ENCODE results near the gene ATP6V1F.

- TF ChIP-seq, protein P1, sequence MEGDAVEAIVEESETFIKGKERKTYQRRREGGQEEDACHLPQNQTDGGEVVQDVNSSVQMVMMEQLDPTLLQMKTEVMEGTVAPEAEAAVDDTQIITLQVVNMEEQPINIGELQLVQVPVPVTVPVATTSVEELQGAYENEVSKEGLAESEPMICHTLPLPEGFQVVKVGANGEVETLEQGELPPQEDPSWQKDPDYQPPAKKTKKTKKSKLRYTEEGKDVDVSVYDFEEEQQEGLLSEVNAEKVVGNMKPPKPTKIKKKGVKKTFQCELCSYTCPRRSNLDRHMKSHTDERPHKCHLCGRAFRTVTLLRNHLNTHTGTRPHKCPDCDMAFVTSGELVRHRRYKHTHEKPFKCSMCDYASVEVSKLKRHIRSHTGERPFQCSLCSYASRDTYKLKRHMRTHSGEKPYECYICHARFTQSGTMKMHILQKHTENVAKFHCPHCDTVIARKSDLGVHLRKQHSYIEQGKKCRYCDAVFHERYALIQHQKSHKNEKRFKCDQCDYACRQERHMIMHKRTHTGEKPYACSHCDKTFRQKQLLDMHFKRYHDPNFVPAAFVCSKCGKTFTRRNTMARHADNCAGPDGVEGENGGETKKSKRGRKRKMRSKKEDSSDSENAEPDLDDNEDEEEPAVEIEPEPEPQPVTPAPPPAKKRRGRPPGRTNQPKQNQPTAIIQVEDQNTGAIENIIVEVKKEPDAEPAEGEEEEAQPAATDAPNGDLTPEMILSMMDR (conservative IDR thresholded peaks at IDR 0.05), result no peak
- TF ChIP-seq ZFX (IDR thresholded peaks at IDR 0.05), result no peak
Observed at GRCh38 chr7:128891110-128891941, 28.7 kb downstream of the ATP6V1F start.
